ENCODE data around the gene CAMKK2. TPM values are rescaled to one million over a fixed set of nuclear protein-coding genes. Genes with fewer than 3 reads are reported as not detected.
"Not testable (repeated sequence)": the region's sequence is repeated elsewhere in the genome, so short reads cannot be mapped to it uniquely, and the experiment has no call there.

The CAMKK2 gene
- total and polyA plus RNA-seq, 12 donors: 7.5 to 42.9 (median 27.8) TPM

GRCh38 chr12:121230538-121230907 lies 66.0 kb downstream of the CAMKK2 start:
- Histone ChIP-seq H3K4me1 (replicated peaks in 1 of 2) (no peaks in the 10 kb centered on the region), H3K36me3 (replicated peaks in 1 of 2) (peaks cover 0 to 24% of the 10 kb centered on the region in 2 donors), H3K4me3 (no peak overlapping the region), H3K27ac (no peak overlapping the region), H3K27me3 (no peaks in the 10 kb centered on the region), H3K9me3 (replicated peaks in 1 of 3) (no peaks in the 10 kb centered on the region)
- intact Hi-C loops (cut with DNase I): no loop called here
- WGBS, 4 donors: 79 to 92% (median 86%) methylated on average over 12 of the region's 12 CpGs
- DNase-seq: no peak
- TF ChIP-seq CTCF (IDR thresholded peaks at IDR 0.05) (peak in 2 of 6 experiments; percentile 4 to 13), POLR2A (IDR thresholded peaks at IDR 0.05) (no peak)

- H3K9me3 ChIP-seq (replicated peaks in 1 of 3); H3K4me1 ChIP-seq (replicated peaks in 1 of 2); H3K27ac ChIP-seq; intact Hi-C loops (cut with DNase I); H3K4me3 ChIP-seq; H3K27me3 ChIP-seq: not testable (repeated sequence)
- peak; percentile 64 to 87 (median 79) for DNase-seq
- peak; percentile 77 to 93 (median 82) for TF ChIP-seq CTCF (IDR thresholded peaks at IDR 0.05)
- H3K36me3 ChIP-seq (replicated peaks in 1 of 2): peaks cover 0 to 22% of the 10 kb centered on the region in 2 donors
- WGBS, 4 donors: 43 to 55% (median 48%) methylated on average over 15 to 19 of the region's 19 CpGs
These were observed 66.5 kb downstream of the CAMKK2 start for GRCh38 chr12:121229826-121230537.

GRCh38 chr12:121228919-121229665 lies 67.4 kb downstream of the CAMKK2 start:
- 91 to 97% (median 95%) methylated on average over 5 to 24 of the region's 24 CpGs for WGBS, 4 donors
- peaks cover 0 to 16% of the 10 kb centered on the region in 2 donors for H3K36me3 ChIP-seq (replicated peaks in 1 of 2)

More at GRCh38 chr12:121228919-121229665, 67.4 kb downstream of the CAMKK2 start:
- Histone ChIP-seq H3K4me3 (no peak overlapping the region), H3K27me3 (no peaks in the 10 kb centered on the region), H3K9me3 (replicated peaks in 1 of 3) (no peaks in the 10 kb centered on the region), H3K4me1 (replicated peaks in 1 of 2) (no peaks in the 10 kb centered on the region), H3K27ac (no peak overlapping the region)
- intact Hi-C loops (cut with DNase I): no loop called here
- no peak for DNase-seq
- TF ChIP-seq CTCF (IDR thresholded peaks at IDR 0.05): no peak
- no peak for TF ChIP-seq POLR2A (IDR thresholded peaks at IDR 0.05)
